Ovary (tissue), 9 donors: ENCODE results near the gene HMGA1. TPM values are rescaled to one million over a fixed set of nuclear protein-coding genes. Genes with fewer than 3 reads are reported as not detected.
A peak's percentile ranks its signal among the peaks of the same experiment; 100 is the strongest.
"Not testable (repeated sequence)": the region's sequence is repeated elsewhere in the genome, so short reads cannot be mapped to it uniquely, and the experiment has no call there.

Experiments
- DNase-seq, 5 donors: peaks; one replicate each; pipeline ENCODE4 v3.0.0-alpha.2; 2019 to 2020
- H3K27ac ChIP-seq, 2 donors: fragments of 200-600 bp; one replicate each; pipeline versions ENCODE4 v1.5.1 to v1.8.0; 2019 to 2022
- H3K27me3 ChIP-seq: fragments of 200-600 bp; one replicate; pipeline ENCODE4 v1.8.0; 2022
- H3K36me3 ChIP-seq: fragments of 200-600 bp; sonication (generic); one replicate; pipeline ENCODE4 v1.5.1; 2019
- H3K4me1 ChIP-seq: one replicate; pipeline ENCODE4 v1.8.1; 2013; ENCODE audit warnings: mild to moderate bottlenecking, moderate library complexity; ENCODE audit not compliant: insufficient read depth
- H3K4me3 ChIP-seq: fragments of 200-600 bp; sonication (generic); one replicate; pipeline ENCODE4 v1.5.1; 2017
- H3K9me3 ChIP-seq, 2 donors: fragments of 200-600 bp in 1 of 2; sonication (generic) in 1 of 2; one replicate each; pipeline versions ENCODE4 v1.5.1 to v1.8.1; 2013 to 2019; ENCODE audit warnings: mild to moderate bottlenecking in 1 of 2, moderate library complexity in 1 of 2
- EP300 ChIP-seq: sonication (generic); formaldehyde crosslinking; IDR thresholded peaks from one replicate; pipeline ENCODE4 v1.6.1; 2017; ENCODE audit warnings: antibody characterized with exemption
- POLR2A ChIP-seq: fragments of 450-650 bp; IDR thresholded peaks from one replicate; pipeline ENCODE4 v1.6.1; 2017; ENCODE audit warnings: antibody characterized with exemption, mild to moderate bottlenecking, moderate library complexity
- WGBS, 3 donors: extraction: QIAGEN DNeasy Blood & Tissue Kit in 1 of 3; methylation state at CpG; one replicate each; pipeline versions ENCODE4 v1.1.5 to v1.1.7; 2013 to 2017; 5-methylcytosine and 5-hydroxymethylcytosine counted together
- intact Hi-C, 4 donors: fragments of 100-400 bp; cut with DNase I; formaldehyde crosslinking; loops; one replicate each; pipeline versions ENCODE4 v1.11.0 to v1.15.1; 2022 to 2023
- polyA plus RNA-seq, 2 donors: library from polyadenylated mRNA; stranded (reverse); fragments of 200-250 nt in 1 of 2; fragments of 350-450 nt in 1 of 2; fragmentation: Illumina TruSeq in 1 of 2; extraction: RNeasy Lipid Tissue Mini Kit (QIAGEN cat#74804) in 1 of 2; gene quantifications; one replicate each; pipeline ENCODE4 v1.2.3, GENCODE V29; 2013 to 2014
- total RNA-seq, 7 donors: library from RNA; depleted of rRNA in 2 of 7; stranded (reverse); fragments of >200 nt in 2 of 7; fragmentation: NEBNext Ultra II Directional in 3 of 7; extraction: Animal tissue kit (Norgen Biotek cat#: 25700) in 3 of 7; gene quantifications; one replicate each; pipeline versions ENCODE4 v1.1.0 to v1.2.4, GENCODE V29; 2016 to 2023
- TF ChIP-seq, protein P1 (sequence below), 3 donors: fragments of 450-650 bp in 2 of 3; fragments of 200-600 bp in 1 of 3; IDR thresholded peaks; one replicate each; pipeline versions ENCODE4 v1.5.1 to v1.8.0; 2016 to 2022; ENCODE audit warnings: antibody characterized with exemption in 3 of 3, mild to moderate bottlenecking in 1 of 3
- donor health status: DM: no; HTN: no; CAD: no; lungs with moderate emphysema.
- donor health status: DM: no; HTN: no; CAD: no.
- donor health status: Bipolar disorder and iron deficiency.
- donor health status: DM: yes; HTN: yes; CAD: no.
- donor health status: DM: no; HTN: no; CAD: no.
- donor health status: DM: yes; HTN: yes; CAD: no.

HMGA1 gene
- total and polyA plus RNA-seq, 9 donors: 2.4 to 39.9 (median 8.0) TPM

DNA sequence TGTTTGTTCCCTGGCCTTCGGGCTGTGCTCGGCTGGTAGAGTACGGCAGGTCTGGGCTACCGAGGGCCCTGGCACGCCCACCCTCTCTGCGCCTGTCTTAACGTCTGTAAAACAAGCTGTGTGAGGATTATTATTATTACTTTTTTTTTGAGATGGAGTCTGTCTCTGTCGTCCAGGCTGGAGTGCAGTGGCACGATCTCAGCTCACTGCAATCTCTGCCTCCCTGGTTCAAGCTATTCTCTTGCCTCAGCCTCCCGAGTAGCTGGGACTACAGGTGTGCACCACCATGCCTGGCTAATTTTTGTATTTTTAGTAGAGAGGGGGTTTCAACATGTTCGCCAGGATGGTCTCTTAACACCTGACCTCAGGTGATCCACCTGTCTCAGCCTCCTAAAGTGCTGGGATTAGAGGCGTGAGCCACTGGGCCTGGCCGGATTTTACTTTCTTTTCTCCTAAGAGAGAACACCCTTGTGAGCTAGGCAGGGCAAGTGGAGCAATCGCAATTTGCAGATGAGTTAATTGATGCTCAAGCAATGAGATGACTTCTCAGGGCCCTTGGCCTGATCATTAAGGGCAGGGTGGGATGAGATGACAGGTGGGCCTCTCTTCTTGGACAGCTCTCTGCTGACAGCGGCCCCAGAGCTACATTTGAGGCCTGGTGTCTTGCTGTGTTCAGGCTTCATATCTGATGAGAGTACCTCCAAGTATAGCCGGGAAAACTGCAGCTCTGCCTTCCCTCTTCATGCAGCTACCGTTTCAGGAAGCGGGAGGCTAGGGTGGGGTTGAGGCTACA is 13.0 kb downstream of the HMGA1 start:
- 40 to 42% (median 41%) methylated on average over 17 to 18 of the region's 18 CpGs for WGBS, 3 donors
- intact Hi-C loops: loop anchor here (1.0 to 10.0 kb wide), 9 partner anchors 53 to 355 kb away; partner anchors contain the start of gene NUDT3 (in 4 of the 4)
- no peaks in the 10 kb centered on the region for H3K36me3 ChIP-seq

DNA sequence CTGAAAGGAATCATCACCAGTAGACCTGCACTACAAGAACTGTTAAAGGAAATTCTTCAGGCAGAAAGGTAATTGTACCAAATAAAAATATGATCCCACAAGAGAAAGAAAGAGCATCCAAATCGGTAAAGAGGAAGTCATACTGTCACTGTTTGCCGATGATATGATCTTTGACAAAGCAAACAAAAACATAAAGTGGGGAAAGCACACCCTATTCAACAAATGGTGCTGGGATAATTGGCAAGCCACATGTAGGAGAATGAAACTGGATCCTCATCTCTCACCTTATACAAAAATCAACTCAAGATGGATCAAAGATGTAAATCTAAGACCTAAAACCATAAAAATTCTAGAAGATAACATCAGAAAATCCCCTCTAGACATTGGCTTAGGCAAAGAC is 15.7 kb downstream of the HMGA1 start:
- H3K4me1 ChIP-seq, H3K4me3 ChIP-seq, intact Hi-C loops, DNase-seq, H3K27me3 ChIP-seq, H3K36me3 ChIP-seq, H3K9me3 ChIP-seq, H3K27ac ChIP-seq: not testable (repeated sequence)
- 81 to 87% (median 86%) methylated on average over 2 of the region's 2 CpGs for WGBS, 3 donors

More for the DNA sequence above, 13.0 kb downstream of the HMGA1 start:
- Histone ChIP-seq H3K9me3 (no peaks in the 10 kb centered on the region), H3K27me3 (no peaks in the 10 kb centered on the region), H3K4me3 (peak overlapping the region; percentile 81), H3K27ac (peak overlapping the region; percentile 30 to 64), H3K4me1 (peaks cover 4% of the 10 kb centered on the region)
- TF ChIP-seq, protein P1, sequence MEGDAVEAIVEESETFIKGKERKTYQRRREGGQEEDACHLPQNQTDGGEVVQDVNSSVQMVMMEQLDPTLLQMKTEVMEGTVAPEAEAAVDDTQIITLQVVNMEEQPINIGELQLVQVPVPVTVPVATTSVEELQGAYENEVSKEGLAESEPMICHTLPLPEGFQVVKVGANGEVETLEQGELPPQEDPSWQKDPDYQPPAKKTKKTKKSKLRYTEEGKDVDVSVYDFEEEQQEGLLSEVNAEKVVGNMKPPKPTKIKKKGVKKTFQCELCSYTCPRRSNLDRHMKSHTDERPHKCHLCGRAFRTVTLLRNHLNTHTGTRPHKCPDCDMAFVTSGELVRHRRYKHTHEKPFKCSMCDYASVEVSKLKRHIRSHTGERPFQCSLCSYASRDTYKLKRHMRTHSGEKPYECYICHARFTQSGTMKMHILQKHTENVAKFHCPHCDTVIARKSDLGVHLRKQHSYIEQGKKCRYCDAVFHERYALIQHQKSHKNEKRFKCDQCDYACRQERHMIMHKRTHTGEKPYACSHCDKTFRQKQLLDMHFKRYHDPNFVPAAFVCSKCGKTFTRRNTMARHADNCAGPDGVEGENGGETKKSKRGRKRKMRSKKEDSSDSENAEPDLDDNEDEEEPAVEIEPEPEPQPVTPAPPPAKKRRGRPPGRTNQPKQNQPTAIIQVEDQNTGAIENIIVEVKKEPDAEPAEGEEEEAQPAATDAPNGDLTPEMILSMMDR (IDR thresholded peaks at IDR 0.05): no peak
- TF ChIP-seq EP300 (no peak), POLR2A (no peak)
- no peak for DNase-seq

DNA sequence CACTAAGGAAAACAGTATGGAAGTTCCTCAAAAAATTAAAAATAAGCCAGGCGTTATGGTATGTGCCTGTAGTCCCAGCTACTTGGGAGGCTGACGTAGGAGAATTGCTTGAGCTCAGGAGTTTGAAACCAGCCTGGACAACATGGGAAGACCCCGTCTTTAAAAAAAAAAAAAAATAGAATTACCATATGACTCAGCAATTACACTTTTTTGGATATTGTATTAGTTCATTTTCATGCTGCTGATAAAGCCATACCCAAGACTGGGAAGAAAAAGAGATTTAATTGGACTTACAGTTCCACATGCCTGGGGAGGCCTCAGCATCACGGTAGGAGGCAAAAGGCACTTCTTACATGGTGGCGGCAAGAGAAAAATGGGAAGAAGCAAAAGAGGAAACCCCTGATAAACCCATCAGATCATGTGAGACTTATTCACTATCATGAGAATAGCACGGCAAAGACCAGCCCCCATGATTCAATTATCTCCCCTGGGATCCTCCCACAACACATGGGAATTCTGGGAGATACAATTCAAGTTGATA is 22.9 kb downstream of the HMGA1 start:
- WGBS, 3 donors: 86 to 88% (median 87%) methylated on average over 6 of the region's 6 CpGs
- DNase-seq: no peak
- no peak for TF ChIP-seq POLR2A
- TF ChIP-seq, protein P1 (IDR thresholded peaks at IDR 0.05): no peak
- TF ChIP-seq EP300: no peak
- no peak overlapping the region for H3K27ac ChIP-seq
- intact Hi-C loops: no loop called here
- H3K4me1 ChIP-seq: no peaks in the 10 kb centered on the region
- H3K9me3 ChIP-seq: no peaks in the 10 kb centered on the region
- no peaks in the 10 kb centered on the region for H3K36me3 ChIP-seq
- no peaks in the 10 kb centered on the region for H3K27me3 ChIP-seq
- no peak overlapping the region for H3K4me3 ChIP-seq

DNA sequence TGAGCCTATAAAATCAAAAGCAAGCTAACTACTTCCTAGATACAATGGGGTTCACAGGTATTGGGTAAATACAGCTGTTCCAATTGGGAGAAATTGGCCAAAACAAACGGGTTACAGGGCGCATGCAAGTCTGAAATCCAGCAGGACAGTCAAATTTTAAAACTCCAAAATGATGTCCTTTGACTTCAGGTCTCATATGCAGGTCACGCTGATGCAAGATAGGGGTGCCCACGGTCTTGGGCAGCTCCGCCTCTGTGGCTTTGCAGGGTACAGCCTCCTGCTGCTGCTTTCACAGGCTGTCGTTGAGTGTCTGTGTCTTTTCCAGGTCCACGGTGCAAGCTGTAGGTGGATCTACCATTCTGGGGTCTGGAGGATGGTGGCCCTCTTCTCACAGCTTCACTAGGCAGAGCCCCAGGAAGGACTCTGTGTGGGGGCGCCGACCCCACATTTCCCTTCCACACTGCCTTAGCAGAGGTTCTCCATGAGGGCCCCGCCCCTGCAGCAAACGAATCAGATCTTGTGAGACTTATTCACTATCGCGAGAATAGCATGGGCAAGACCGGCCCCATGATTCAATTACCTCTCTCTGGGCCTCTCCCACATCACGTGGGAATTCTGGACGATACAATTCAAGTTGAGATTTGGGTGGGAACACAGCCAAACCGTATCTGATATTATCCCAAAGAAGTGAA is 24.0 kb downstream of the HMGA1 start:
- WGBS, 3 donors: 76 to 81% (median 80%) methylated on average over 17 of the region's 17 CpGs
- TF ChIP-seq, protein P1 (IDR thresholded peaks at IDR 0.05): no peak
- no peak for TF ChIP-seq EP300
- no peak for TF ChIP-seq POLR2A
- H3K4me3 ChIP-seq: no peak overlapping the region
- H3K27me3 ChIP-seq: no peaks in the 10 kb centered on the region
- no peaks in the 10 kb centered on the region for H3K36me3 ChIP-seq
- no peaks in the 10 kb centered on the region for H3K9me3 ChIP-seq
- H3K27ac ChIP-seq: no peak overlapping the region
- intact Hi-C loops: no loop called here
- no peak for DNase-seq
- H3K4me1 ChIP-seq: no peaks in the 10 kb centered on the region

DNA sequence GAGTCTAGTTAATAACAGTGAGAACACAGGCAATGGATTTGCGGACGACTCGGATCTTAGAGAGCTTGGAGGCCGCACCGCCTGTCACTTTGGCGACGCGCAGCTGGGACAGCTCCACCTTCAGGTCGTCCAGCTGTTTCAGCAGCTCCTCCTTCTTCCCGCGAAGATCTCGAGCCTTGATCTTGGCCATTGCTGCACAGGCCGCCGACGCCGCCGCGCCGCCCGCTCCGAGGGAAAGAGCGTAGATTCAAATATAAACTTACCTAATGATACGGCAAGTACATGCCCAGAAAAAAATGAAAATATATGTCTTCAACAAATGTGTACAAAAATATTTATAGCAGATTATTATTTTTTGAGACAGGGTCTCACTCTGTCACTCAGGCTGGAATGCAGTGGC is 26.8 kb downstream of the HMGA1 start:
- H3K9me3 ChIP-seq, H3K4me1 ChIP-seq, H3K36me3 ChIP-seq, intact Hi-C loops, DNase-seq, H3K27ac ChIP-seq, H3K27me3 ChIP-seq, H3K4me3 ChIP-seq: not testable (repeated sequence)
- WGBS, 3 donors: 77 to 84% (median 82%) methylated on average over 23 of the region's 23 CpGs
